Neural cell (in vitro differentiated cells): Measurements from ENCODE around the gene STYXL2. TPM values are rescaled to one million over a fixed set of nuclear protein-coding genes. Genes with fewer than 3 reads are reported as not detected.

Experiments
- H2AFZ ChIP-seq: fragments of 200-600, 300-800 bp; sonication (generic), shearing (Covaris generic); 2 replicates; pipeline ENCODE4 v1.6.0; 2014; ENCODE audit warnings: low read depth, mild to moderate bottlenecking, antibody characterized with exemption, low read length, moderate library complexity
- H3F3A ChIP-seq: fragments of 200-600 bp; shearing (Covaris generic); 2 replicates; pipeline ENCODE4 v1.6.1; 2016; ENCODE audit warnings: mild to moderate bottlenecking, moderate library complexity, mixed read lengths, antibody characterized with exemption, low read length; ENCODE audit not compliant: insufficient read depth, poor library complexity, severe bottlenecking
- H3K27ac ChIP-seq: fragments of 200-600, 300-800 bp; sonication (generic), shearing (Covaris generic); 2 replicates; pipeline ENCODE4 v1.5.1; 2014; ENCODE audit warnings: mild to moderate bottlenecking, low read length, moderate library complexity
- H3K27me3 ChIP-seq: fragments of 300-800, 200-600 bp; sonication (generic), shearing (Covaris generic); 2 replicates; pipeline ENCODE4 v1.6.0; 2014; ENCODE audit warnings: mild to moderate bottlenecking, low read depth, low read length, moderate library complexity; ENCODE audit not compliant: insufficient read depth
- H3K36me3 ChIP-seq: fragments of 300-800, 200-600 bp; sonication (generic), shearing (Covaris generic); 2 replicates; pipeline ENCODE4 v1.5.1; 2014; ENCODE audit warnings: mild to moderate bottlenecking, antibody characterized with exemption, low read length, moderate library complexity; ENCODE audit not compliant: insufficient read depth
- H3K4me2 ChIP-seq: fragments of 300-800, 200-600 bp; sonication (generic), shearing (Covaris generic); 2 replicates; pipeline ENCODE4 v1.6.0; 2014; ENCODE audit warnings: mild to moderate bottlenecking, low read length
- H3K4me3 ChIP-seq: fragments of 300-800, 200-600 bp; sonication (generic), shearing (Covaris generic); 2 replicates; pipeline ENCODE4 v1.5.1; 2014; ENCODE audit warnings: mild to moderate bottlenecking, low read length, moderate library complexity
- H3K79me2 ChIP-seq: fragments of 200-600 bp; shearing (Covaris generic); replicated peaks from 2 replicates; pipeline ENCODE4 v1.6.0; 2014; ENCODE audit warnings: mild to moderate bottlenecking, low read length, moderate library complexity; ENCODE audit not compliant: insufficient read depth
- H3K9ac ChIP-seq: fragments of 300-800, 200-600 bp; sonication (generic), shearing (Covaris generic); 2 replicates; pipeline ENCODE4 v1.6.1; 2016; ENCODE audit warnings: mild to moderate bottlenecking, low read length, mixed read lengths
- H3K9me2 ChIP-seq: fragments of 200-600 bp; shearing (Covaris generic); 2 replicates; pipeline ENCODE4 v1.6.1; 2016; ENCODE audit warnings: mild to moderate bottlenecking, low read length, mixed read lengths; ENCODE audit not compliant: insufficient read depth
- H3K9me3 ChIP-seq: fragments of 200-600, 300-800 bp; sonication (generic), shearing (Covaris generic); 2 replicates; pipeline ENCODE4 v1.6.1; 2016; ENCODE audit warnings: mild to moderate bottlenecking, mixed run types, low read length, moderate library complexity, mixed read lengths
- H4K20me1 ChIP-seq: fragments of 200-600 bp; shearing (Covaris generic); 2 replicates; pipeline ENCODE4 v1.6.1; 2016; ENCODE audit warnings: mild to moderate bottlenecking, mixed run types; ENCODE audit not compliant: insufficient read depth
- CTCF ChIP-seq: fragments of 450-650 bp; IDR thresholded peaks from 2 replicates; pipeline ENCODE4 v1.5.1; 2014; ENCODE audit warnings: antibody characterized with exemption, mild to moderate bottlenecking, moderate library complexity; ENCODE audit not compliant: poor library complexity, severe bottlenecking
- EP300 ChIP-seq: fragments of 450-650 bp; conservative IDR thresholded peaks from 2 replicates; pipeline ENCODE4 v1.6.1; 2014; ENCODE audit warnings: antibody characterized with exemption, mild to moderate bottlenecking, moderate library complexity; ENCODE audit not compliant: poor library complexity, severe bottlenecking
- EZH2 ChIP-seq: fragments of 200-600, 300-800 bp; shearing (Covaris generic), sonication (generic); IDR thresholded peaks from 2 replicates; pipeline ENCODE4 v1.6.1; 2014; ENCODE audit warnings: antibody characterized with exemption, low read length, borderline replicate concordance, mild to moderate bottlenecking; ENCODE audit not compliant: insufficient read depth, poor library complexity, severe bottlenecking
- MXI1 ChIP-seq: fragments of 450-650 bp; conservative IDR thresholded peaks from 2 replicates; pipeline ENCODE4 v1.6.1; 2014; ENCODE audit warnings: antibody characterized with exemption, mild to moderate bottlenecking; ENCODE audit not compliant: poor library complexity, severe bottlenecking
- POLR2AphosphoS5 ChIP-seq: IDR thresholded peaks from 2 replicates; pipeline ENCODE4 v1.6.1; 2012
- RAD21 ChIP-seq: fragments of 450-650 bp; conservative IDR thresholded peaks from 2 replicates; pipeline ENCODE4 v1.6.1; 2014; ENCODE audit warnings: antibody characterized with exemption, mild to moderate bottlenecking, moderate library complexity
- REST ChIP-seq: IDR thresholded peaks from 2 replicates; pipeline ENCODE4 v1.6.1; 2012; ENCODE audit warnings: borderline replicate concordance
- SMC3 ChIP-seq: fragments of 450-650 bp; conservative IDR thresholded peaks from 2 replicates; pipeline ENCODE4 v1.6.1; 2014; ENCODE audit warnings: antibody characterized with exemption, mild to moderate bottlenecking, moderate library complexity; ENCODE audit not compliant: poor library complexity
- TAF1 ChIP-seq: IDR thresholded peaks from 2 replicates; pipeline ENCODE4 v1.6.1; 2012; ENCODE audit warnings: low read depth
- polyA plus RNA-seq: library from polyadenylated mRNA; depleted of rRNA; stranded (reverse); fragments of >200 nt; gene quantifications from 2 replicates; pipeline ENCODE4 v1.2.3, GENCODE V29; 2014

Gene STYXL2
- polyA plus RNA-seq, 1 donor from 2014 or later, result not detected

- no peaks in the 10 kb centered on the region for H3K9me3 ChIP-seq
- no peak overlapping the region for H2AFZ ChIP-seq
- no peak overlapping the region for H3K9ac ChIP-seq
- H3K36me3 ChIP-seq, result no peaks in the 10 kb centered on the region
- no peak for TF ChIP-seq EP300
- no peak for TF ChIP-seq SMC3
- H3K4me3 ChIP-seq, result no peak overlapping the region
- H3K79me2 ChIP-seq, result no peaks in the 10 kb centered on the region
- no peaks in the 10 kb centered on the region for H4K20me1 ChIP-seq
- no peaks in the 10 kb centered on the region for H3F3A ChIP-seq
- no peaks in the 10 kb centered on the region for H3K27me3 ChIP-seq
- no peaks in the 10 kb centered on the region for H3K9me2 ChIP-seq
- no peak overlapping the region for H3K4me2 ChIP-seq
- no peak overlapping the region for H3K27ac ChIP-seq
Measured at GRCh38 chr1:167054946-167055630, 38.8 kb upstream of the STYXL2 start.

GRCh38 chr1:167056529-167057231 is 37.2 kb upstream of the STYXL2 start:
- Histone ChIP-seq H3K27me3 (no peaks in the 10 kb centered on the region), H3K9me2 (no peaks in the 10 kb centered on the region), H3K27ac (no peak overlapping the region), H3F3A (no peaks in the 10 kb centered on the region), H4K20me1 (no peaks in the 10 kb centered on the region), H3K9me3 (no peaks in the 10 kb centered on the region), H3K4me2 (no peak overlapping the region), H3K36me3 (no peaks in the 10 kb centered on the region), H3K79me2 (no peaks in the 10 kb centered on the region), H3K9ac (no peak overlapping the region), H3K4me3 (no peak overlapping the region), H2AFZ (no peak overlapping the region)
- TF ChIP-seq EZH2 (no peak), SMC3 (no peak), REST (no peak), CTCF (no peak), RAD21 (no peak), MXI1 (no peak), TAF1 (no peak), POLR2AphosphoS5 (no peak), EP300 (no peak)
